KG1 (cell line): ENCODE data around the gene NKG7.

Source experiments
- DNase-seq: peaks from one replicate; lab custom pipeline; 2025; lab: John Stamatoyannopoulos, UW

NKG7 gene

DNA sequence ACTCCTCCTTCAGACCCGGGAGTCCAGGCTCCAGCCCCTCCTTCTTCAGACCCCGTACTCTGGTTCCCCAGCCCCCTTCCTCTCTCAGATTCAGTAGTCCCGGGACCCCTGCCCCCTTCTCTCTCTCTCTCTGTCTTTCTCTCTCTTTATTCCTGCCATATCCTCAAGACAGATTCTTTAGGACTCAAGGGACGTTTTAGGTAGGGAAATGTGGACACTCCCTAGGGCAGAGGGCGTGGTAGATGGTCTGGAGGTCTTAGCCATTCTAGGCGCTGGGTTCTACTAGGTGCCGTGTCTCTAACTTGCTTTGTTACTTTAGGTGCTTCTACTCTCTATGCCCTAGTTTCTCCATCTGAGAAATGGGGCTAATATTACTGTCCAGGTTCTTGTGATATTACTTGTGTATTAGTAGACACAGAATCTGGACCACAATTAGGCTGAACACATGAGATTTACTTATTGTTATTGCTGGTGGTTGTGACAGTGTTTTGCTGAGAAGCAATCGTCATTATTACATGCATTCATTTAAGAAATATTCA, 18.7 kb upstream of the NKG7 start:
- DNase-seq = no peak

- DNase-seq = no peak
Measured at GRCh38 chr19:51389143-51389542, 16.7 kb upstream of the NKG7 start.

DNA sequence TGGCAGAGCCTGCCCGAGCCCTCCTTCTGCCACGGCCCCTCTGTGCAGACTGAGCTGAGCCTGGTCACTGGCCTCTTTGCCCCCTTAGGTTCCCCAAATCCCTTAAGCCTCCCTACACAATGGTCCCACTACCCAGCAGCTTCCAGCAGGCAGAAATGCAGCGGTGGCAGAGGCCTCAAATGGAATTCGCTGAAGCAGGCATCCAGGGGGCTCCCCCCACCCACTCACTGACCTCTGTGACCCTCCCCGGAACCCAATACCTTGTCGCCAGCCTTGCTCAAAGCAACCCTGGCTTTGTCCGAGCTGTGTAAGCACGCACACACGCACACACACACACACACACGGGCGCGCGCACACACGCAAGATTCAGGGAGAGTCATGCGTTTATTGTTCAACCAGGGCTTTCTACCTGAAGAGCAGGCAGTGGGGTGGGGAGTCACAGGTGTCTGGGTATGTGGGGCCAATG, 15.5 kb upstream of the NKG7 start, which contains the start of gene LIM2:
Gene LIM2 (minus strand): TSS at position 51 of the 466 bp plus-strand sequence. CDS start 531 bp downstream, outside the sequence.
- no peak for DNase-seq

GRCh38 chr19:51386882-51387520, 14.5 kb upstream of the NKG7 start:
- DNase-seq = no peak

- no peak for DNase-seq
Measured at GRCh38 chr19:51382004-51382403, 9.6 kb upstream of the NKG7 start.

- no peak for DNase-seq
Measured at GRCh38 chr19:51380379-51380778, 7.9 kb upstream of the NKG7 start.

DNA sequence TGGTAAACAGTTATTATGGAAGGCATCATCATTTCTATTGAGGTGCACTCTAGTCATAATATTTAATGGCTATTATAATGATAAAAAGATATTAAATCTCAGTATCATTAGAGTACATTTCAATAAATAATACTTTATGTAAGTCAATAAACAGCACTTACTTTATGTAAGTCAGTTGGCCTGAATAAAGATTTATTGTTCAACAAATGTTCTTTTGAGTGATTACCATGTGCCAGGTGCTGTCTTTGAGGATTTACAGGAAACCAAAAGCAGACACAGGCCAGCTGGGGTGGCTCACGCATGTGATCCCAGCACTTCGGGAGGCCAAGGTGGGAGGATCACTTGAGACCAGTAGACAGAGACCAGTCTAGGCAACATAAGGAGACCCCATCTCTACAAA, 5.0 kb upstream of the NKG7 start:
- no peak for DNase-seq

GRCh38 chr19:51375504-51376221, 3.2 kb upstream of the NKG7 start:
- peak; percentile 14 for DNase-seq

DNA sequence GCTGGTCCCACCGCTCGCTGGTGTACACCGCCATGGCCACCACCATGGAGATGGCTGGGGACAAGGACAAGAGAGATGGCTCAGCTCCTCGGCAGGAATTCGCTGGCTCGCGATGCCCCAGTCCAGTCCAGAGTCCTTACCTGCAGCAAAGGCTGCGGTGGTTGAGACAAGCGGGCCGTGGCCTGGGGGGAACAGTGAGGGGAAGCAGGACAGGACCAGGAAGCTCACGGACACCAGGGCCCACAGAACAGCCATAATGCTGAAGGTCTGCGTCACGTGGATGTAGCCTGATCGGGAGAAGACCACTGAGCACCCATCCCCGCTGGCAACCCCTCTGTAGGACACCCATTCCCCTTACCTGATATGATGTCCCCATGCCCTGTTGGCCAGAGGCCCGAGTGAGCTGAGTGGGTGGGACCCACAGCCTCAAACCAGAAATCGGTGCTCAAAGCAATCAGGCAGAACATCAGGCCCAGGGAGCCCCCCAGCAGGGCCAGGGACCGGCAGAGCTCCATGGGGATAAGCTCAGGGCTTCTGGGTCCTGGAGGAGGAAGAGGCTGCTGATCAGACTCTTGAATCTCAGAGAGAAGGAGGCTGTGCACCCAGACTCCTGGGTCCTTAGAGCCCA, 319 bp downstream of the NKG7 start:
- no peak for DNase-seq

DNA sequence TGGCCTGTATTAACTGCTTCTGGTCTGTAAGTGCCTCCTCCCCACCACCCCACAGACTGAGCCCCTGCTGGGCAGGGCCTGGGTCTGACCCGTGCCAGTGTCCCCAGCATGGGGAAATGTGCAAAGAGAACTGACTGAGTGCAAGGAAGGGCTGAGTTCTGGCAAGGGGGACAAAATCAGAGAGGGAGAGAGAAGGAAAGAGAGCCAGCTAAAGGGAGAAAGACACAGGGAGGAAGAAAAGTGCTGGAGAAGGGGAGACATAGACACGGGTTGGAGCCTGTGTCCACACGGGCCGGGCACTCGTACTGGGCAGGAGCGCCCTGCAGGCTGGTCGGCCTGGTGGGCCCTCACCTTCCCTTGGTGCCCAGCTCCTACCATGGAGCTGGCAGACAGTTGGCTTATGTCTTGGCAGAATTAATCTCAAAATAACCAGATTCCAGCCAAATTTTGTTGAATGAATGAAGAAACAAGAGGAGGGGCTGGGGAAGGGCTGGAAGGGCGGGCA, 1.2 kb downstream of the NKG7 start:
- no peak for DNase-seq

GRCh38 chr19:51370230-51370629, 2.2 kb downstream of the NKG7 start:
- DNase-seq = no peak

DNA sequence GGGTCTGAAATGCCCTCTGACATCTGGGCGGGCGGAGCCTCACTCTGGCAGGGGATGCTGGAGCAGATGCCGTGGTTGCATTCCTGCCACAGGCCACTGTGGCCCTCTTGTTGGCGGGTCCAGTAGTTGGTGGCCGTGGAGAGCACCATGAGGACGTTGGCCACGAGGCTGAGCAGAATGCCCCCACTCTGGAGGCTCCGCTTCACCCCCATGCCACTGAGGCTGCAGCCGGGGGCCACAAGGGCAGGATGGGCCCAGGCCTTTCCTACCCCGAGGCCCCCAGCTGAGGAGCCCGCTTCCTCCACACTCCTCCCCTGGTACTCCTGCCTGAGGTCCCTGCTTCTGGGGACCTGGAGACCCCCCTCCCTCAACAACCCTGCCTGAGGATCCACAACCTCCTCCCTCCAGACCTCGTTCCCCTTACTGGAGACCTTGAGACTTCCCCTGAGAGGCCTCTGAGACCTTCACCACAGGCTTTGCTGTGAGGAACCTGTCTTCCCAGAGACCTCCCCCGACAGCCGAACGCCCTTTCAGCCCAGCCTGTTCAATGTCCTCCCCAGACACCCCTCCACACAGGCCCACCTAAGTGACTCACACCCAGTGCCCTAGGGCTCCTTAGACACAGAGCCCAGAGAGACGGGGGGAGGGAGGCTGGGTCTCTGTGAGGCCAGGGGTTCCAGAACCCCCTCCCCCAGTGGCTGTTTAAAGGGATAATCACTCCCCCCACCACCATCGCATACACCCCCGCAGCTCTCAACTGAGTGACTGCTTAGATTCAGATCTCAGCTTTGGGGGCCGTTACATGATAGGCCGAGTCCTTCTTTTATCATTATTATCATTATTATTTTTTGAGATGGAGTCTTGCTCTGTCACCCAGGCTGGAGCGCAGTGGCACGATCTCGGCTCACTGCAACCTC, 3.8 kb downstream of the NKG7 start, which contains the start of gene CLDND2:
Gene CLDND2 (minus strand): TSS at position 638 of the 917 bp plus-strand sequence. CDS start 426 bp downstream, at position 212.
- peak; percentile 59 for DNase-seq

DNA sequence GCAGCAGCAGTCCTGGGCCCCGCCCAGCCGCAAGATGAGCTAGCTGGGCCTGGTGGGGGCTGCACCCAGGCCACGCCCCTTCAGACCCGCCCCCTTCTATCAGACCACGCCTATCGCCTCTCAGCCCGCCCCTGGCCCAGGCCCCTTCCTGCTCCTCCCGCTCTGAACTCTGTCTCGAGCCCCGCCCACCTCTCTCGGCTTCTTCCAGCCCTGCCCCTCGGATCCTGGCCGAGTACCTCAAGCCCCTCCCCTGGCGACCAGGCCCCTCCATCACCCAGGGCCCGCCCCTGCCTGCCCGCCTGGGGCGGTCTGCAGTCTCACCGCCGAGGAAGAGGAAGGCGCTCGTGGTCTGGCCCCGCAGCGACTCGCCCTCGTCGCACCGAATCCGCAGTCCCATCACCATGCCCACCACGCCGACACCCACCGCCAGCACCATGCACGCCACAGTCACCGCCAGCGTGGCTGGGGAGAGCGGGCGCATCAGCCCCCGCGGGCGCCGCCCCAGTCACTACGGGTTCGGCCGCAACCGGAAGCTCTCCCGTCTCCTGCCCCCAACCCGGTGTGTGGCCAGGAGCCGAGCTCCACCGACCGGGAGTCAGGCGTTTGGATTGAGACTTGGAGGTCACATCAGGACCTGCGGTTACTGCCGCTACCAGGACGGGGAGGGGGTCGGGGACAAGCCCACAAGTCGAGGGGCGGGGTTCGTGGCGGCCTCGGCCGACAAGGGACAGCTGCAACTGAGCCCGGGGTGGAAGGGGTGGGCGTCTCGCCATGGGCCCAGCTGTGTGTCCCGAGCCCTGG, 4.7 kb downstream of the NKG7 start:
- DNase-seq = peak; percentile 97

GRCh38 chr19:51367255-51367564, 5.2 kb downstream of the NKG7 start:
- no peak for DNase-seq

DNA sequence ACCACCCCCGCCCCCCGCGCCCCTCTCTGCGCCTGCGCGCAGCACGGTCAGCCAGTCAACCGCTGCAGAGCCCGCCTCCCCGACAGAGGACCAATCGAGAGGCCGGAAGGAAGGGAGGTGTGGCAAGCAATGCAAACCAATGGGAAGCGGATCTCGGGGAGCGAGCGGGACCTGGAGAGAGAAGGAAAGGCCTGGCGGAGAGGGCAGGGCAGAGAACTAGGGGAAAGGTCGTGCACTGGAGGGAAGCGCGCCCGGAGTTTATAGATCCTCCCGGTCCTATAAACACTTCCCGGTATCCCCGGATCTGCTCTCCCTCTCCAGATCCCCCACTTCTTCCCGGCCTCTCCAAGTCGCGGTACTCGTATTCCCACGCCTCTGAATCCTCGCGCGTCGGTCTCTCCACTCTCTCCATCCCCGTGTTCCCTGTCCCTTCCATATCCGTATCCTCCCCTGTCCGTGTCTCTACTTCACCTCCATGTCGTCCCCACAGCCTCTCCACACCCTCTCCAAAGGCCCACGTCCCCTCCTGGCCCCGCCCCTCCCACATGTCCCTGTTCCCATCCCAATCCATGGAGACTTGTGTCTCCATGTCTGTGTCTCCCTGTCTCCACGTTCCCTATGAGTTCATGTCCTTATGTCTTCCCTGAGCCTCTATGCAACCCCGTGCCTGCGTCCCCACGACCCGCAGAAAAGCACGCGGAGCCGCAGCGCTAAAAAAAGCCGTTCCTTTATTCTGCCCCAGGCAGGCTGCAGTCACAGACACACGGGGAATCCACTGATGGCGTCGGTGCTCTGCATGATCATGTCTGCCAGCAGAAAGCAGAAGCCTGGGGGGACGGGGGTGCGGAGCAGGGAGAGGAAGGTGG, 5.8 kb downstream of the NKG7 start:
- peak; percentile 94 for DNase-seq

DNA sequence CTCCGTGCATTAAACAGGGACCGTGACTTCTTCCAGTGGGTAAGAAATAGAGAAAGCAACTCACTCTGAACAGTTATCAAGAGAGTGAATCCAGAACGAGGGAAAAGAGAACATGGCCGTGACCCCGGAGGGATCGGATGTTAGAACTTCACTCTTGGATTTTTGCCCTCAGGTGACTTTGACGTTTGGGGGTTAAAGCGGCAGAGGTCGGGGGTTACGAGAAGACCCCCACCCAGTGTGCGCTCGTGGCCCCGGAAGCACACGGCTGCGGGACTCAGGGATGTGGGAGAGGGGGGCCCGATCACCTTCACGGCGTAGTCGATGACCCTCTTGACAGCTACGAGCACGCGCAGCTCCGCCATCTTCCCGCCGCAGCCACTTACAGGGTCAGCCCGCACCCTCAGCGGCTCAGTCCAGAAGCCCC, 6.5 kb downstream of the NKG7 start, which contains the start of gene ETFB:
Gene ETFB (minus strand): TSS at position 424 of the 424 bp plus-strand sequence. CDS start 62 bp downstream, at position 362.
- no peak for DNase-seq

DNA sequence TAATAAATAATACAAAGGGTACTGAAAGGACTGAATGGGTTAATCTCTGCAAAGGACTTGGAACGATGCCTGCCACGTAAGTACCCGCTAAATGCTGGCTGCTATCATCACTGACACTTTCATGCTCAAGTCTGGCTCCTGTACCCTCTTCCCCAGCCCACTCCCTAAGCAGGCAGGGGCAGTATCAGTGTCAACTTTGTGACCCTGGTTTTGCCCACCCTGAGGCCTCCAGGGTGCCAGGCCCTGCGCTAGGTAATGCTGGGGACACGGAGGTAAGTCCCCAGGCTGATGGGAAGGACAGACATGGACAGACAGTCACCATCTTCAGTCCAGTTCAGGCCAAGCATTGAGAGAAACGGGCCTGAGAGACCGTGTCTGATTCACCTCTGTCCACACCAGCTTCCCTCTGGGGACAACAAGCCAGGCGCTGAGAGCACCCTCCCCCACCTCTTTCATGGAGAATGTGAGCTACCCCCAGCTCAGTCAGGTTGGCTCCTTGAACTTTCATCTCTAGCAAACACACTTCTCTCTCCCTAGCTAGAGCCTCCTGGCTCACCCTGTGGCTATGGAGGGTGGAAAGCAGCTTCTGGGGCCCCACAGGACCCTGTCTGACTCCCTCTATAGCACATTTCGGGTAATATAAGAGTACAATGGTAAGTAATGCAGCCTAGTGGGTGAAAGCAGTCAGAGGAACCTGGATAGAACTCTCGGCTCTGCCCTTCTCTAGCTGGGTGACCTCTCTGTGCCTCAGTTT, 7.1 kb downstream of the NKG7 start:
- peak; percentile 34 for DNase-seq

DNA sequence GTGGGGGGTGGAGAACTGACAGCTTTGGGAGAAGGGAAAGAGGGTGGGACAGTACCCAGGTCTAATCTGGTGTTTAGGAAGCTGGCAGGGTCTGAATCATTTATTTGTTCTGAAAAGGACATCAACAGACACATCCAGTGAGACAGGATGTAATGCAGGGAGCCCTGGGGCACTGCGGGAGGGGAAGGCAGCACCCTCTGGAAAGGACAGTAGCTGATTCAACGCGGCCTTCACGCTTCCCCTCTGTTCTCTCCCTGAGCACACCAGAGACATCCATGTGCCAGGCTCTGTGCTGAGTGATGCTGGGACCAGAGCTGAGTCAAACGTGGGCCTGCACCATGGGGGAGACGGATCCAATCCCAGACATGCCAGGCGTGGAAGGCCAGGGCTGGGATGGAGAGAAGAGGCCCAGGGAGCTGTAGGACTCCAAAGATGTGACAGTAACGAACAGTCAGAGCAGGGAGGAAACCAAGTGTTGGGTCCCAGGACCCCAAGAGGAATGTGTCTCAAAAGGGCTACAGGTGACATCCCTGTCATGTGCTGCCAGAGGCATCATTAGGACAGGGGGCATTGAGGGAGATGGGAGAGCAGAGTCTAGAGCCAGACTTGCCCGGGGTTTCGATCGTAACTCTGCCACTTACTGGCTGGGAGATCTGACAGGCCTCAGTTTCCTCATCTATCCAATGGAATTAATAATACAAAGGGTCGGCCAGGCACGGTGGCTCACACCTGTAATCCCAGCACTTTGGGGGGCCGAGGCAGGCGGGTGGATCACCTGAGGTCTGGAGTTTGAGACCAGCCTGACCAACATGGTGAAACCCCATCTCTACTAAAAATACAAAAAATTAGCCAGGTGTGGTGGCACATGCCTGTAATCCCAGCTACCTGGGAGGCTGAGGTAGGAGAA, 8.0 kb downstream of the NKG7 start:
- DNase-seq = no peak
